Adrenal gland (tissue), 12 donors: ENCODE measurements around the gene NIPA2. TPM values are rescaled to one million over a fixed set of nuclear protein-coding genes. Genes with fewer than 3 reads are reported as not detected.

ENCODE experiments used
- DNase-seq, 7 donors: peaks; one replicate each; pipeline ENCODE4 v3.0.0-alpha.2; 2019 to 2020
- H3K27ac ChIP-seq, 5 donors: fragments of 200-600 bp; sonication (generic) in 4 of 5; 1 replicate in 3 of 5; 2 replicates in 2 of 5; pipeline versions ENCODE4 v1.5.1 to v1.8.0; 2016 to 2020; ENCODE audit warnings: mild to moderate bottlenecking in 1 of 5
- H3K27me3 ChIP-seq: fragments of 200-600 bp; 2 replicates; pipeline ENCODE4 v1.8.0; 2021
- H3K36me3 ChIP-seq, 2 donors: fragments of 200-600 bp; replicated peaks in 1 of 2; 1 replicate in 1 of 2; 2 replicates in 1 of 2; pipeline versions ENCODE4 v1.5.1 to v1.8.0; 2018 to 2022
- H3K4me1 ChIP-seq, 2 donors: fragments of 200-600 bp; replicated peaks in 1 of 2; 1 replicate in 1 of 2; 2 replicates in 1 of 2; pipeline versions ENCODE4 v1.5.1 to v1.8.0; 2018 to 2021
- H3K4me3 ChIP-seq, 4 donors: fragments of 200-600 bp; sonication (generic) in 3 of 4; one replicate each; pipeline ENCODE4 v1.5.1; 2016 to 2018
- H3K9me3 ChIP-seq, 3 donors: fragments of 200-600 bp; sonication (generic) in 1 of 3; replicated peaks in 1 of 3; 1 replicate in 2 of 3; 2 replicates in 1 of 3; pipeline versions ENCODE4 v1.5.1 to v1.8.0; 2016 to 2021
- CTCF ChIP-seq, 6 experiments: fragments of 450-650 bp in 4 of 6; fragments of 200-600 bp in 2 of 6; sonication (generic) in 1 of 6; IDR thresholded peaks; 1 replicate in 5 of 6; 2 replicates in 1 of 6; pipeline versions ENCODE4 v1.5.1 to v1.8.0; 2016 to 2021; ENCODE audit warnings: antibody characterized with exemption in 6 of 6, mild to moderate bottlenecking in 2 of 6, moderate library complexity in 1 of 6
- POLR2A ChIP-seq, 2 donors: fragments of 450-650 bp; IDR thresholded peaks; one replicate each; pipeline ENCODE4 v1.6.1; 2017; ENCODE audit warnings: antibody characterized with exemption in 2 of 2, mild to moderate bottlenecking in 2 of 2, moderate library complexity in 1 of 2
- WGBS, 4 donors: extraction: QIAGEN DNeasy Blood & Tissue Kit in 2 of 4; methylation state at CpG; one replicate each; pipeline versions ENCODE4 v1.1.5 to v1.1.7; 2013 to 2017; 5-methylcytosine and 5-hydroxymethylcytosine counted together
- intact Hi-C, 2 donors: fragments of 100-400 bp; cut with DNase I; formaldehyde crosslinking; loops; one replicate each; pipeline versions ENCODE4 v1.14.1 to v1.15.0; 2022 to 2023
- polyA plus RNA-seq, 3 donors: library from polyadenylated mRNA; stranded (reverse); fragments of 200-250 nt in 2 of 3; fragments of 350-450 nt in 1 of 3; fragmentation: Illumina TruSeq in 1 of 3; extraction: RNeasy Lipid Tissue Mini Kit (QIAGEN cat#74804) in 1 of 3; gene quantifications; one replicate each; pipeline ENCODE4 v1.2.3, GENCODE V29; 2013 to 2014
- total RNA-seq, 9 donors: library from RNA; depleted of rRNA in 4 of 9; stranded (reverse); fragments of >200 nt in 4 of 9; fragments of 120-200 nt in 1 of 9; fragmentation: NEBNext Ultra II Directional in 1 of 9; extraction: Animal tissue kit (Norgen Biotek cat#: 25700) in 1 of 9; gene quantifications; one replicate each; pipeline versions ENCODE4 v1.1.0 to v1.2.4, GENCODE V29; 2013 to 2023
- donor health status: healthy with polysubstance abuse.
- donor health status: Bipolar disorder and iron deficiency.
- donor health status: DM: yes; HTN: yes; CAD: no.
- donor health status: DM: no; HTN: no; CAD: no.
- donor health status: DM: no; HTN: no; CAD: no.
- donor health status: DM: yes; HTN: yes; CAD: no.

The NIPA2 gene
- total and polyA plus RNA-seq, 12 donors = 10.5 to 77.4 (median 60.2) TPM

- Histone ChIP-seq H3K27ac (peak overlapping the region in 3 of 5 donors; percentile 21 to 70 (median 26)), H3K36me3 (peaks cover 0 to 23% of the 10 kb centered on the region in 2 donors), H3K9me3 (no peaks in the 10 kb centered on the region), H3K4me3 (no peak overlapping the region), H3K4me1 (no peaks in the 10 kb centered on the region), H3K27me3 (no peaks in the 10 kb centered on the region)
- peak in 6 of 7 donors; percentile 66 to 81 (median 71) for DNase-seq
- intact Hi-C loops = no loop called here
- TF ChIP-seq POLR2A (IDR thresholded peaks at IDR 0.05) (no peak), CTCF (IDR thresholded peaks at IDR 0.05) (no peak)
- 81 to 87% (median 84%) methylated on average over 9 of the region's 9 CpGs for WGBS, 4 donors
Observed at GRCh38 chr15:22888120-22888859, 49.8 kb downstream of the NIPA2 start.

DNA sequence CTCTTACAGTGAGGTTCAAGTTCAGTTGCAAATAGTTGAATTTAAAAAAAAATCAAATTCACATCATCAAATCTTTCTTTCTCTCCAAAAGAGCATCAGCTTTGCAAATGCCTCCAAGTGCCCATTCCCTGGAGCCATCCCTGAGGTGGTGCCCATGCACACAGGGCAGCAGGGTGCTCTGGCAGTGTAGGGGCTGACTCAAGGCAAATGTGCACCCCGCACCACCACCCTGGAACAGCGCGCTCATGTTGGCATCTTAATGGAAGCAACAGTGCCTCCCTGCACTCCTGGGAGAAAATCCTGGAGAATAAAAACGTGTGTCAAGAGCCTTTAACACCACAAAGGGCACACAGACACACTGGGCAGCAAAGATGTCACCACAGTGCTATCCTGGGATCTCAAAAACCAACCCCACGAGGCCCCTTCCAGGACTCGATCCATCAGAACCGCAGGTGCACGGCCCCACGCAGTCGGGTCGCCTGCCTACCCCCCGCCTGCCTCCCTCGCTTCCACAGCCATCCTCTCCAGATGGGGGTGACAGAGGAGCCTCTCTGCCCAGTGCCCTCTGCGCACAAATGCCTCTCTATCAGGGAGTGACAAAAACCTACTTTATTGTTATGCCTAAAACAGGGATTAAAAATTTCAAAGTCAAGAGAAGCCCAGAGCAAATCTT, 50.8 kb downstream of the NIPA2 start:
- intact Hi-C loops = no loop called here
- H3K36me3 ChIP-seq = peaks cover 0 to 29% of the 10 kb centered on the region in 2 donors
- TF ChIP-seq POLR2A (IDR thresholded peaks at IDR 0.05) (no peak), CTCF (IDR thresholded peaks at IDR 0.05) (no peak)
- no peaks in the 10 kb centered on the region for H3K4me1 ChIP-seq
- no peak for DNase-seq
- no peaks in the 10 kb centered on the region for H3K27me3 ChIP-seq
- no peak overlapping the region for H3K4me3 ChIP-seq
- no peaks in the 10 kb centered on the region for H3K9me3 ChIP-seq
- no peak overlapping the region for H3K27ac ChIP-seq
- 92 to 97% (median 94%) methylated on average over 13 to 14 of the region's 14 CpGs for WGBS, 4 donors

- intact Hi-C loops = no loop called here
- Histone ChIP-seq H3K9me3 (no peaks in the 10 kb centered on the region), H3K36me3 (peaks cover 0 to 29% of the 10 kb centered on the region in 2 donors), H3K27me3 (no peaks in the 10 kb centered on the region), H3K4me3 (no peak overlapping the region), H3K27ac (no peak overlapping the region), H3K4me1 (no peaks in the 10 kb centered on the region)
- TF ChIP-seq POLR2A (IDR thresholded peaks at IDR 0.05) (no peak), CTCF (IDR thresholded peaks at IDR 0.05) (no peak)
- WGBS, 4 donors = 91 to 97% (median 96%) methylated on average over 10 to 11 of the region's 11 CpGs
- no peak for DNase-seq
Observed at GRCh38 chr15:22890296-22890695, 51.8 kb downstream of the NIPA2 start.

- no peak for DNase-seq
- Histone ChIP-seq H3K27ac (no peak overlapping the region), H3K9me3 (no peaks in the 10 kb centered on the region), H3K4me1 (no peaks in the 10 kb centered on the region), H3K27me3 (no peaks in the 10 kb centered on the region), H3K4me3 (no peak overlapping the region), H3K36me3 (peaks cover 0 to 40% of the 10 kb centered on the region in 2 donors)
- 90 to 91% (median 91%) methylated on average over 32 to 33 of the region's 33 CpGs for WGBS, 4 donors
- intact Hi-C loops = no loop called here
- no peak for TF ChIP-seq POLR2A (IDR thresholded peaks at IDR 0.05)
- TF ChIP-seq CTCF (IDR thresholded peaks at IDR 0.05) = no peak
Observed at GRCh38 chr15:22891426-22892210, 53.2 kb downstream of the NIPA2 start.
